Hepatocyte (in vitro differentiated cells): ENCODE measurements around the gene CAP2.

Experiments
- CTCF ChIP-seq: fragments of 200-600 bp; sonication (generic); IDR thresholded peaks from 2 replicates; pipeline ENCODE4 v1.5.1; 2016; ENCODE audit warnings: antibody characterized with exemption, mild to moderate bottlenecking; ENCODE audit not compliant: poor library complexity
- EZH2 ChIP-seq: fragments of 200-600 bp; sonication (generic); IDR thresholded peaks from 2 replicates; pipeline ENCODE4 v1.6.1; 2016; ENCODE audit warnings: antibody characterized with exemption, mild to moderate bottlenecking, borderline replicate concordance
- EZH2phosphoT487 ChIP-seq: fragments of 200-600 bp; sonication (generic); IDR thresholded peaks from one replicate; pipeline ENCODE4 v1.6.1; 2018; ENCODE audit warnings: antibody characterized with exemption, mild to moderate bottlenecking, low read depth, moderate library complexity; ENCODE audit not compliant: unreplicated experiment, severe bottlenecking

- TF ChIP-seq CTCF (no peak), EZH2phosphoT487 (no peak), EZH2 (no peak)
These were observed 46.0 kb downstream of the CAP2 start for GRCh38 chr6:17439243-17439993.
